Measurements from ENCODE around the gene DLG5. TPM values are rescaled to one million over a fixed set of nuclear protein-coding genes. Genes with fewer than 3 reads are reported as not detected.

Gene DLG5
- total RNA-seq, 2 donors from 2014 or later: 72.3 to 134 TPM

- no peaks in the 10 kb centered on the region for H3K27me3 ChIP-seq (replicated peaks; ENCODE audit: insufficient read depth)
- H3K4me3 ChIP-seq: no peak overlapping the region
- no peaks in the 10 kb centered on the region for H3K4me1 ChIP-seq (replicated peaks)
- no peaks in the 10 kb centered on the region for H3K36me3 ChIP-seq
- H3K27ac ChIP-seq: no peak overlapping the region
- 92% methylated on average over 2 of the region's 2 CpGs for WGBS
- no peak for DNase-seq (ENCODE audit: low spot score)
- intact Hi-C loops (cut with DNase I): no loop called here
- TF ChIP-seq POLR2A (IDR thresholded peaks at IDR 0.05) (no peak), POLR2AphosphoS5 (IDR thresholded peaks at IDR 0.05) (no peak), CTCF (IDR thresholded peaks at IDR 0.05) (no peak)
- H3K9me3 ChIP-seq: no peaks in the 10 kb centered on the region
Observed at GRCh38 chr10:77940225-77940624, 13.7 kb upstream of the DLG5 start.

GRCh38 chr10:77939561-77940001 is 13.0 kb upstream of the DLG5 start:
- WGBS: 16% methylated on average over 3 of the region's 3 CpGs
- DNase-seq (ENCODE audit: low spot score): peak; percentile 24
- no peaks in the 10 kb centered on the region for H3K4me1 ChIP-seq (replicated peaks)
- H3K36me3 ChIP-seq: no peaks in the 10 kb centered on the region
- no peak for TF ChIP-seq CTCF (IDR thresholded peaks at IDR 0.05)
- TF ChIP-seq POLR2AphosphoS5 (IDR thresholded peaks at IDR 0.05): peak; percentile 55
- no peak for TF ChIP-seq POLR2A (IDR thresholded peaks at IDR 0.05)
- H3K9me3 ChIP-seq: no peaks in the 10 kb centered on the region
- H3K27me3 ChIP-seq (replicated peaks; ENCODE audit: insufficient read depth): no peaks in the 10 kb centered on the region
- H3K27ac ChIP-seq: no peak overlapping the region
- no peak overlapping the region for H3K4me3 ChIP-seq
- intact Hi-C loops (cut with DNase I): no loop called here

- Histone ChIP-seq H3K36me3 (no peaks in the 10 kb centered on the region), H3K9me3 (no peaks in the 10 kb centered on the region), H3K27ac (no peak overlapping the region), H3K4me3 (no peak overlapping the region), H3K27me3 (replicated peaks; ENCODE audit: insufficient read depth) (no peaks in the 10 kb centered on the region), H3K4me1 (replicated peaks) (no peaks in the 10 kb centered on the region)
- DNase-seq (ENCODE audit: low spot score): no peak
- TF ChIP-seq POLR2A (IDR thresholded peaks at IDR 0.05) (no peak), CTCF (IDR thresholded peaks at IDR 0.05) (no peak), POLR2AphosphoS5 (IDR thresholded peaks at IDR 0.05) (no peak)
- 68% methylated on average over 3 of the region's 3 CpGs for WGBS
- intact Hi-C loops (cut with DNase I): no loop called here
Observed at GRCh38 chr10:77936697-77937567, 10.4 kb upstream of the DLG5 start.

- Histone ChIP-seq H3K4me3 (no peak overlapping the region), H3K27me3 (replicated peaks; ENCODE audit: insufficient read depth) (no peaks in the 10 kb centered on the region), H3K27ac (no peak overlapping the region), H3K36me3 (no peaks in the 10 kb centered on the region), H3K4me1 (replicated peaks) (no peaks in the 10 kb centered on the region), H3K9me3 (no peaks in the 10 kb centered on the region)
- TF ChIP-seq POLR2A (IDR thresholded peaks at IDR 0.05): no peak
- no peak for TF ChIP-seq CTCF (IDR thresholded peaks at IDR 0.05)
- TF ChIP-seq POLR2AphosphoS5 (IDR thresholded peaks at IDR 0.05): no peak
- 65% methylated on average over 8 of the region's 8 CpGs for WGBS
- DNase-seq (ENCODE audit: low spot score): no peak
- intact Hi-C loops (cut with DNase I): no loop called here
Observed at GRCh38 chr10:77932016-77932715, 5.6 kb upstream of the DLG5 start.

Data from prostate gland (tissue), 2 donors.